WTC11 (cell line): Measurements from ENCODE around the gene KAT2B. TPM values are rescaled to one million over a fixed set of nuclear protein-coding genes. Genes with fewer than 3 reads are reported as not detected.

Experiments
- ATAC-seq: fragments of 200-7000 bp; cut with Tn5 transposase; 2 replicates; pipeline ENCODE4 v1.10.0; 2021; ENCODE audit warnings: mild to moderate bottlenecking, moderate library complexity
- CTCF ChIA-PET: fragments of 300-600 bp; sonication (Branson Sonifier 250); formaldehyde crosslinking; loops from one replicate; lab custom pipeline; 2021; ENCODE audit warnings: antibody characterized with exemption; lab: Charles Lee
- POLR2A ChIA-PET: fragments of 350-600 bp; sonication (Branson Sonifier 250); formaldehyde crosslinking; loops from one replicate; lab custom pipeline; 2021; ENCODE audit warnings: antibody characterized with exemption; lab: Charles Lee
- DNase-seq: peaks from one replicate; pipeline ENCODE4 v3.0.0; 2021; ENCODE audit warnings: low spot score
- H3K27ac Mint-ChIP-seq: 2 replicates; pipeline ENCODE4 v1.8.0; 2021; ENCODE audit warnings: mixed read lengths
- H3K27me3 Mint-ChIP-seq: 2 replicates; pipeline ENCODE4 v1.8.0; 2021; ENCODE audit warnings: low read depth, mild to moderate bottlenecking, moderate library complexity, mixed read lengths
- H3K36me3 Mint-ChIP-seq: 2 replicates; pipeline ENCODE4 v1.8.0; 2021; ENCODE audit warnings: mixed read lengths
- H3K4me1 Mint-ChIP-seq: 2 replicates; pipeline ENCODE4 v1.8.0; 2022; ENCODE audit warnings: mixed read lengths
- H3K4me3 Mint-ChIP-seq: 2 replicates; pipeline ENCODE4 v1.8.0; 2021; ENCODE audit warnings: mild to moderate bottlenecking, moderate library complexity, mixed read lengths
- H3K9me3 Mint-ChIP-seq: 2 replicates; pipeline ENCODE4 v1.8.0; 2021; ENCODE audit warnings: mixed read lengths
- CDX4 ChIP-seq: fragments of 250-450 bp; sonication (Bioruptor Pico); IDR thresholded peaks from 2 replicates; pipeline ENCODE4 v1.9.0; 2021; ENCODE audit warnings: moderate library complexity, mild to moderate bottlenecking, inconsistent platforms, borderline replicate concordance
- E2F1 ChIP-seq: sonication (generic); formaldehyde crosslinking; IDR thresholded peaks from 2 replicates; pipeline ENCODE4 v1.8.0; 2022; ENCODE audit warnings: mild to moderate bottlenecking, missing genetic modification reagents
- E2F4 ChIP-seq: sonication (generic); formaldehyde crosslinking; IDR thresholded peaks from 2 replicates; pipeline ENCODE4 v1.8.1; 2022; ENCODE audit warnings: low read depth, mild to moderate bottlenecking, moderate library complexity, missing genetic modification reagents, borderline replicate concordance
- ESRRA ChIP-seq: sonication (generic); formaldehyde crosslinking; IDR thresholded peaks from 2 replicates; pipeline ENCODE4 v1.8.1; 2022; ENCODE audit warnings: mild to moderate bottlenecking, missing genetic modification reagents, borderline replicate concordance
- FOXP4 ChIP-seq: sonication (generic); formaldehyde crosslinking; IDR thresholded peaks from 2 replicates; pipeline ENCODE4 v1.8.0; 2022; ENCODE audit warnings: mild to moderate bottlenecking, missing genetic modification reagents
- JUN ChIP-seq: sonication (generic); formaldehyde crosslinking; IDR thresholded peaks from 2 replicates; pipeline ENCODE4 v1.8.0; 2023; ENCODE audit warnings: mild to moderate bottlenecking, missing genetic modification reagents
- KAT7 ChIP-seq: sonication (generic); formaldehyde crosslinking; IDR thresholded peaks from 2 replicates; pipeline ENCODE4 v1.8.1; 2023; ENCODE audit warnings: missing genetic modification reagents, mild to moderate bottlenecking, borderline replicate concordance
- MYBL2 ChIP-seq: sonication (generic); formaldehyde crosslinking; IDR thresholded peaks from 2 replicates; pipeline ENCODE4 v1.8.1; 2023; ENCODE audit warnings: mild to moderate bottlenecking, moderate library complexity, missing genetic modification reagents
- NR2C2 ChIP-seq: sonication (generic); formaldehyde crosslinking; IDR thresholded peaks from 2 replicates; pipeline ENCODE4 v1.8.0; 2022; ENCODE audit warnings: mild to moderate bottlenecking, missing genetic modification reagents
- RORB ChIP-seq: fragments of 250-450 bp; sonication (Bioruptor Pico); IDR thresholded peaks from 2 replicates; pipeline ENCODE4 v1.9.0; 2021; ENCODE audit warnings: mild to moderate bottlenecking
- SOX15 ChIP-seq: fragments of 250-450 bp; sonication (Bioruptor Pico); IDR thresholded peaks from 2 replicates; pipeline ENCODE4 v1.9.0; 2021; ENCODE audit warnings: mild to moderate bottlenecking
- USF2 ChIP-seq: sonication (generic); formaldehyde crosslinking; IDR thresholded peaks from 2 replicates; pipeline ENCODE4 v1.8.1; 2023; ENCODE audit warnings: mild to moderate bottlenecking, missing genetic modification reagents, moderate library complexity
- ZNF138 ChIP-seq: sonication (generic); formaldehyde crosslinking; conservative IDR thresholded peaks from 2 replicates; pipeline ENCODE4 v1.8.1; 2022; ENCODE audit warnings: mild to moderate bottlenecking, moderate library complexity, missing genetic modification reagents
- ZNF232 ChIP-seq: sonication (generic); formaldehyde crosslinking; IDR thresholded peaks from 2 replicates; pipeline ENCODE4 v1.8.0; 2022; ENCODE audit warnings: mild to moderate bottlenecking, missing genetic modification reagents
- ZNF416 ChIP-seq: fragments of 250-450 bp; sonication (Bioruptor Pico); IDR thresholded peaks from 2 replicates; pipeline ENCODE4 v1.9.0; 2021; ENCODE audit warnings: mild to moderate bottlenecking, inconsistent platforms
- ZNF512 ChIP-seq: sonication (generic); formaldehyde crosslinking; IDR thresholded peaks from 2 replicates; pipeline ENCODE4 v1.8.1; 2022; ENCODE audit warnings: missing genetic modification reagents, borderline replicate concordance
- total RNA-seq: library from RNA; stranded (reverse); gene quantifications from 3 replicates; pipeline ENCODE4 v1.2.3, GENCODE V29; 2021
- TF ChIP-seq, protein P1 (sequence below): sonication (generic); formaldehyde crosslinking; IDR thresholded peaks from 2 replicates; pipeline ENCODE4 v1.8.1; 2023; ENCODE audit warnings: mild to moderate bottlenecking, missing genetic modification reagents
- TF ChIP-seq, protein P2 (sequence below): sonication (generic); formaldehyde crosslinking; IDR thresholded peaks from 2 replicates; pipeline ENCODE4 v1.8.0; 2023; ENCODE audit warnings: missing genetic modification reagents, mild to moderate bottlenecking, borderline replicate concordance

Gene KAT2B
- total RNA-seq, 1 experiment from 2014 or later, result 2.7 TPM

GRCh38 chr3:20057612-20058180, 17.4 kb downstream of the KAT2B start (continued):
- TF ChIP-seq USF2 (CRISPR knock-in tag), result no peak
- no peak for TF ChIP-seq ZNF232 (CRISPR knock-in tag)
- TF ChIP-seq NR2C2 (CRISPR knock-in tag), result no peak
- TF ChIP-seq CDX4 (CRISPR knock-in tag), result no peak
- TF ChIP-seq, protein P1, sequence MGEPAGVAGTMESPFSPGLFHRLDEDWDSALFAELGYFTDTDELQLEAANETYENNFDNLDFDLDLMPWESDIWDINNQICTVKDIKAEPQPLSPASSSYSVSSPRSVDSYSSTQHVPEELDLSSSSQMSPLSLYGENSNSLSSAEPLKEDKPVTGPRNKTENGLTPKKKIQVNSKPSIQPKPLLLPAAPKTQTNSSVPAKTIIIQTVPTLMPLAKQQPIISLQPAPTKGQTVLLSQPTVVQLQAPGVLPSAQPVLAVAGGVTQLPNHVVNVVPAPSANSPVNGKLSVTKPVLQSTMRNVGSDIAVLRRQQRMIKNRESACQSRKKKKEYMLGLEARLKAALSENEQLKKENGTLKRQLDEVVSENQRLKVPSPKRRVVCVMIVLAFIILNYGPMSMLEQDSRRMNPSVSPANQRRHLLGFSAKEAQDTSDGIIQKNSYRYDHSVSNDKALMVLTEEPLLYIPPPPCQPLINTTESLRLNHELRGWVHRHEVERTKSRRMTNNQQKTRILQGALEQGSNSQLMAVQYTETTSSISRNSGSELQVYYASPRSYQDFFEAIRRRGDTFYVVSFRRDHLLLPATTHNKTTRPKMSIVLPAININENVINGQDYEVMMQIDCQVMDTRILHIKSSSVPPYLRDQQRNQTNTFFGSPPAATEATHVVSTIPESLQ, result no peak
- no peak for TF ChIP-seq MYBL2 (CRISPR knock-in tag)

GRCh38 chr3:20059929-20060328, 19.7 kb downstream of the KAT2B start:
- H3K9me3 Mint-ChIP-seq, result peaks cover 5% of the 10 kb centered on the region; the same call in 1 of the 2 replicates
- H3K27ac Mint-ChIP-seq, result no peak overlapping the region
- ChIA-PET CTCF (no interaction called here), POLR2A (no interaction called here)
- no peak for DNase-seq
- TF ChIP-seq ZNF138 (CRISPR knock-in tag) (no peak), KAT7 (CRISPR knock-in tag) (no peak), FOXP4 (CRISPR knock-in tag) (no peak), ZNF416 (no peak), E2F1 (no peak), RORB (CRISPR knock-in tag) (no peak)
- no peaks in the 10 kb centered on the region for H3K4me1 Mint-ChIP-seq
- ATAC-seq, result no peak
- H3K4me3 Mint-ChIP-seq, result no peak overlapping the region
- no peaks in the 10 kb centered on the region; the same call in 1 of the 2 replicates for H3K27me3 Mint-ChIP-seq
- H3K36me3 Mint-ChIP-seq, result no peaks in the 10 kb centered on the region

GRCh38 chr3:20060974-20061685, 20.9 kb downstream of the KAT2B start:
- H3K36me3 Mint-ChIP-seq, result no peaks in the 10 kb centered on the region
- DNase-seq (no peak), ATAC-seq (no peak)
- H3K9me3 Mint-ChIP-seq, result peaks cover 5% of the 10 kb centered on the region; the same call in 1 of the 2 replicates
- ChIA-PET POLR2A (no interaction called here), CTCF (no interaction called here)
- H3K4me3 Mint-ChIP-seq, result no peak overlapping the region
- no peak overlapping the region for H3K27ac Mint-ChIP-seq
- no peaks in the 10 kb centered on the region for H3K4me1 Mint-ChIP-seq
- H3K27me3 Mint-ChIP-seq, result no peaks in the 10 kb centered on the region; the same call in 1 of the 2 replicates
- TF ChIP-seq ESRRA, result no peak
- no peak for TF ChIP-seq JUN
- no peak for TF ChIP-seq SOX15 (CRISPR knock-in tag)
- TF ChIP-seq, protein P2, sequence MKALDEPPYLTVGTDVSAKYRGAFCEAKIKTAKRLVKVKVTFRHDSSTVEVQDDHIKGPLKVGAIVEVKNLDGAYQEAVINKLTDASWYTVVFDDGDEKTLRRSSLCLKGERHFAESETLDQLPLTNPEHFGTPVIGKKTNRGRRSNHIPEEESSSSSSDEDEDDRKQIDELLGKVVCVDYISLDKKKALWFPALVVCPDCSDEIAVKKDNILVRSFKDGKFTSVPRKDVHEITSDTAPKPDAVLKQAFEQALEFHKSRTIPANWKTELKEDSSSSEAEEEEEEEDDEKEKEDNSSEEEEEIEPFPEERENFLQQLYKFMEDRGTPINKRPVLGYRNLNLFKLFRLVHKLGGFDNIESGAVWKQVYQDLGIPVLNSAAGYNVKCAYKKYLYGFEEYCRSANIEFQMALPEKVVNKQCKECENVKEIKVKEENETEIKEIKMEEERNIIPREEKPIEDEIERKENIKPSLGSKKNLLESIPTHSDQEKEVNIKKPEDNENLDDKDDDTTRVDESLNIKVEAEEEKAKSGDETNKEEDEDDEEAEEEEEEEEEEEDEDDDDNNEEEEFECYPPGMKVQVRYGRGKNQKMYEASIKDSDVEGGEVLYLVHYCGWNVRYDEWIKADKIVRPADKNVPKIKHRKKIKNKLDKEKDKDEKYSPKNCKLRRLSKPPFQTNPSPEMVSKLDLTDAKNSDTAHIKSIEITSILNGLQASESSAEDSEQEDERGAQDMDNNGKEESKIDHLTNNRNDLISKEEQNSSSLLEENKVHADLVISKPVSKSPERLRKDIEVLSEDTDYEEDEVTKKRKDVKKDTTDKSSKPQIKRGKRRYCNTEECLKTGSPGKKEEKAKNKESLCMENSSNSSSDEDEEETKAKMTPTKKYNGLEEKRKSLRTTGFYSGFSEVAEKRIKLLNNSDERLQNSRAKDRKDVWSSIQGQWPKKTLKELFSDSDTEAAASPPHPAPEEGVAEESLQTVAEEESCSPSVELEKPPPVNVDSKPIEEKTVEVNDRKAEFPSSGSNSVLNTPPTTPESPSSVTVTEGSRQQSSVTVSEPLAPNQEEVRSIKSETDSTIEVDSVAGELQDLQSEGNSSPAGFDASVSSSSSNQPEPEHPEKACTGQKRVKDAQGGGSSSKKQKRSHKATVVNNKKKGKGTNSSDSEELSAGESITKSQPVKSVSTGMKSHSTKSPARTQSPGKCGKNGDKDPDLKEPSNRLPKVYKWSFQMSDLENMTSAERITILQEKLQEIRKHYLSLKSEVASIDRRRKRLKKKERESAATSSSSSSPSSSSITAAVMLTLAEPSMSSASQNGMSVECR (CRISPR knock-in tag), result no peak
- TF ChIP-seq ZNF512 (CRISPR knock-in tag), result no peak
- no peak for TF ChIP-seq E2F4
